T-cell (primary cell): ENCODE measurements around the gene AP1S1. TPM values are rescaled to one million over a fixed set of nuclear protein-coding genes. Genes with fewer than 3 reads are reported as not detected.

Experiments
- ATAC-seq, 4 experiments: fragments of 200-7000 bp in 3 of 4; fragments of 150-1000 bp in 1 of 4; cut with Tn5 transposase; replicated peaks in 1 of 4; 1 replicate in 3 of 4; 2 replicates in 1 of 4; pipeline ENCODE4 v1.10.0; 2021; ENCODE audit warnings: moderate library complexity in 3 of 4, mild to moderate bottlenecking in 2 of 4, moderate number of reproducible peaks in 1 of 4
- CTCF ChIA-PET, 2 donors: fragments of 300-600 bp; sonication (Branson Sonifier 250); formaldehyde crosslinking; loops; one replicate each; lab custom pipeline; 2022; ENCODE audit warnings: antibody characterized with exemption in 2 of 2; lab: Charles Lee
- POLR2A ChIA-PET, 2 donors: fragments of 300-600 bp; sonication (Branson Sonifier 250); formaldehyde crosslinking; loops; one replicate each; lab custom pipeline; 2022; ENCODE audit warnings: antibody characterized with exemption in 2 of 2; lab: Charles Lee
- DNase-seq, 35 experiments: peaks; one replicate each; pipeline versions ENCODE4 v3.0.0 to v3.0.0-alpha.2; 2013 to 2023
- H3K27ac ChIP-seq: one replicate; pipeline ENCODE4 v1.5.1; 2013; ENCODE audit warnings: low read length
- H3K27me3 ChIP-seq, 2 experiments: replicated peaks in 1 of 2; 1 replicate in 1 of 2; 2 replicates in 1 of 2; pipeline versions ENCODE4 v1.6.1 to v1.7.0; 2013; ENCODE audit warnings: low read length in 1 of 2, mixed read lengths in 1 of 2; ENCODE audit not compliant: control insufficient read depth in 2 of 2, insufficient read depth in 2 of 2; ENCODE audit errors: extremely low read depth in 1 of 2
- H3K36me3 ChIP-seq, 2 donors: 1 replicate in 1 of 2; 2 replicates in 1 of 2; pipeline versions ENCODE4 v1.6.1 to v1.7.0; 2013; ENCODE audit warnings: low read length in 1 of 2; ENCODE audit not compliant: control insufficient read depth in 2 of 2, insufficient read depth in 1 of 2; ENCODE audit errors: extremely low read depth in 1 of 2
- H3K4me1 ChIP-seq, 2 experiments: 1 replicate in 1 of 2; 2 replicates in 1 of 2; pipeline versions ENCODE4 v1.6.1 to v1.7.0; 2013; ENCODE audit warnings: low read length in 2 of 2, mixed read lengths in 1 of 2; ENCODE audit not compliant: insufficient read depth in 2 of 2, control insufficient read depth in 1 of 2; ENCODE audit errors: extremely low read depth in 1 of 2
- H3K4me3 ChIP-seq, 2 donors: 1 replicate in 1 of 2; 2 replicates in 1 of 2; pipeline versions ENCODE4 v1.5.1 to v1.7.0; 2013; ENCODE audit warnings: mild to moderate bottlenecking in 2 of 2, low read length in 1 of 2, moderate library complexity in 1 of 2; ENCODE audit not compliant: control insufficient read depth in 1 of 2; ENCODE audit errors: extremely low read depth in 1 of 2
- H3K9me3 ChIP-seq: 2 replicates; pipeline ENCODE4 v1.7.0; 2013
- H3K27ac Mint-ChIP-seq, 2 donors: one replicate each; pipeline ENCODE4 v1.8.0; 2020 to 2021; ENCODE audit warnings: mild to moderate bottlenecking in 2 of 2, mixed read lengths in 2 of 2
- H3K27me3 Mint-ChIP-seq, 2 donors: one replicate each; pipeline ENCODE4 v1.8.0; 2021 to 2022; ENCODE audit warnings: mixed read lengths in 2 of 2
- H3K36me3 Mint-ChIP-seq: one replicate; pipeline ENCODE4 v1.8.0; 2021; ENCODE audit warnings: mixed read lengths
- H3K4me1 Mint-ChIP-seq, 3 donors: one replicate each; pipeline ENCODE4 v1.8.0; 2020 to 2022; ENCODE audit warnings: mixed read lengths in 3 of 3, mild to moderate bottlenecking in 1 of 3
- H3K4me3 Mint-ChIP-seq, 3 donors: one replicate each; pipeline ENCODE4 v1.8.0; 2020 to 2022; ENCODE audit warnings: mild to moderate bottlenecking in 3 of 3, mixed read lengths in 3 of 3, moderate library complexity in 3 of 3
- H3K9me3 Mint-ChIP-seq, 3 donors: one replicate each; pipeline ENCODE4 v1.8.0; 2020 to 2022; ENCODE audit warnings: mixed read lengths in 3 of 3
- WGBS: methylation state at CpG from one replicate; pipeline ENCODE4 v1.1.5; 2013; ENCODE audit warnings: missing lambda C conversion rate; ENCODE audit not compliant: insufficient coverage; 5-methylcytosine and 5-hydroxymethylcytosine counted together
- total RNA-seq, 35 experiments: library from RNA in 6 of 35; stranded (reverse) in 6 of 35; fragments of 120-200 nt in 1 of 35; gene quantifications; one replicate each; pipeline versions ENCODE4 v1.2.1 to v1.2.4 and lab custom pipeline; 2013 to 2026

Gene AP1S1
- total RNA-seq, 5 donors from 2014 or later (not counting 1 experiment from before 2014, with no cell fraction given), result 8.1 to 16.7 (median 14.4) TPM

DNA sequence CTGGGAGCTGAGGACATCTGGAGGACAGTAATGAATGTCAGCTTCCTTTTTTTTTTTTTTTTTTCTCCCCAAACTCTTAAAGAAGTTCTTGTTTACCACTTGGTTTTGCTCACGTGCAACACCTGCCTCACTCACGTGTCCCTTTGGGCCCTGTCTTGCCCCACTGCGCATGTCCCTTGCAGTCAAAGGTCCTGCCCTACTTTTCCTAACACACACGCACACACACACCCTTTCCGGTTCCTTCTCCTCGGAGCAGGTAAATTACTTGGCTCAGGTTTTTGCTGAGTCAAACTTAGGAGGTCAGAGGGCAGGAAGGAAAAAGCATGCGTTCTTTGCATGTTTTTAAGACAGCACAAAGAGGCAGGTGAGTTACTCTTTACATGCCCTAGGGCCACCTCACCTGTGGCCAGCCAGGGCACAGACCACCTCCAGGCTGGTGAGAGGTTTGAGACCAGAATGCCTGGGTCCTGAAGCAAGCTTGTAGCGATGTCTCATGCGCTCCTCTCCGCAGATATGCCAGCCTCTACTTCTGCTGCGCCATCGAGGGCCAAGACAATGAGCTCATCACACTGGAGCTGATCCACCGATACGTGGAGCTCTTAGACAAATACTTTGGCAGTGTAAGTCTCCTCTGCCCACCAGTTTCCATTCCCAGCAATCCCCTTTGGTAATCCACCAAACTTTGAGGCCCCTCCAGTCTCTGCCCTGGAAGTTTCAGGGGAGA, 2.8 kb downstream of the AP1S1 start:
- Histone ChIP-seq H3K36me3 (peaks cover 0 to 9% of the 10 kb centered on the region in 2 donors), H3K27ac (no peak overlapping the region), H3K9me3 (no peaks in the 10 kb centered on the region), H3K4me1 (peaks cover 0 to 20% of the 10 kb centered on the region in 2 experiments), H3K27me3 (peaks cover under 1 to 33% of the 10 kb centered on the region in 2 experiments), H3K4me3 (no peak overlapping the region)
- DNase-seq (no peak), ATAC-seq (no peak)
- no peak overlapping the region for H3K27ac Mint-ChIP-seq
- no peak overlapping the region for H3K4me3 Mint-ChIP-seq
- H3K36me3 Mint-ChIP-seq, result peaks cover 25% of the 10 kb centered on the region
- 98% methylated on average over 8 of the region's 14 CpGs for WGBS
- H3K27me3 Mint-ChIP-seq, result peaks cover 0 to 8% of the 10 kb centered on the region in 2 donors
- no peaks in the 10 kb centered on the region for H3K9me3 Mint-ChIP-seq
- CTCF ChIA-PET, result interaction anchor here (0.5 to 3.0 kb wide), 10 partner anchors 8 to 1235 kb away, joined by 3 to 13 read pairs (median 4); no protein-coding TSS in a partner anchor
- POLR2A ChIA-PET, result interaction anchor here in 1 of 2 donors (0.6 kb wide), 1 partner anchor 61 kb away, joined by 6 read pairs; the partner anchor contains the start of gene ZNHIT1
- peaks cover 12 to 18% (median 17%) of the 10 kb centered on the region in 3 donors for H3K4me1 Mint-ChIP-seq

DNA sequence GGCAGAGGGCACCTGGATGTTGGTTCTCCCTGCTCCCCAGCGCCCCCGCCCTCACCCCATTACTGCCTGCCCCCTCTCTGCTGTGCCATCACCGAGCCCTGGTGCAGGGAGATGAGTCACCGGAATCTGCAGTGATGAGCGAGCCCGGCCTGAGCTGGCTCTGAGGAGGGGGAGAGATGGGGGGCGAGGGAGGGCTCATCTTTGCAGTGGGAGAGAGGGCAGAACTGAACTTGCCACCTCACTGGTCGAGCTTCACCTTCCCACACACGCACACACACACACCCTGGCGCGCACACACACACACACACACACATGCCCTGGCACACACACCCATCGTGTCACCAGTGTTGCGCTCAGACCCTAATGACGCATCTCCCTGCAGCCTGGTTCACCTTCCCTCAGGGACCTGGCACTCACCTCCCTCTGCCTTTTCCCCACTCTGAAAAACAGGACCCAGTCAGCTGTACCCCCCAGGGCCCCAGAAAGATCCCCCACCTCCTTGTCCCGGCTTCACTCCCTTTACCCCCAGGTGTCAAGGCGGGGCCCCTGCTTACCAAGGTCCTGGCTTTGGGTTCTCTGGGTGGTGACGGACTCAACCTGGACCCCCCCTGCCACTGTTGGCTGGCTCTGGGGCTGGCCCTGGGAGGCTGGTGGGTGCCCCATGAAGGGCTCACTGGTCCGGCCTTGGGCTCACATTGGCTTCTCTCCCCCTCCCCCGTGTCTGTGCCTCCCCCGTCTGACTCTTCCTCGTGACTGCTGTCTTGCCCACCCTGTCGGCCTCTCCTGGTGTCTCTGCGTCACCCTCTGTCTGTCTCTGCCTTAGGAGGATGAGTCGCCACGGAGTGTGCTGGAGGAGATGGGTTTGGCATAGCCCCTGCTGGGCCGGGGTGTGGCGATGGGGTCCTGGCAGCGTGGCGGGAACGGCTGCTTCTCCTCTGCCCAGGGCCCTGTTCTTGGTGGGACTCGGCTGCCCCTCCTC, 5.7 kb downstream of the AP1S1 start:
- H3K27ac Mint-ChIP-seq, result no peak overlapping the region
- WGBS, result 83% methylated on average over 18 of the region's 31 CpGs
- no peak overlapping the region for H3K4me3 ChIP-seq
- H3K4me1 ChIP-seq, result peaks cover 5 to 34% of the 10 kb centered on the region in 2 experiments
- CTCF ChIA-PET, result interaction anchor here in 1 of 2 donors (0.6 kb wide), 3 partner anchors 75 to 755 kb away, joined by 3 to 4 read pairs (median 4); no protein-coding TSS in a partner anchor
- peaks cover 2 to 19% of the 10 kb centered on the region in 2 donors for H3K27me3 Mint-ChIP-seq
- no peak overlapping the region for H3K4me3 Mint-ChIP-seq
- peaks cover 25% of the 10 kb centered on the region for H3K36me3 Mint-ChIP-seq
- POLR2A ChIA-PET, result no interaction called here
- no peaks in the 10 kb centered on the region for H3K9me3 Mint-ChIP-seq
- H3K27me3 ChIP-seq, result peaks cover 5 to 54% of the 10 kb centered on the region in 2 experiments
- H3K4me1 Mint-ChIP-seq, result peaks cover 10 to 26% (median 19%) of the 10 kb centered on the region in 3 donors
- no peaks in the 10 kb centered on the region for H3K9me3 ChIP-seq
- no peak overlapping the region for H3K27ac ChIP-seq
- H3K36me3 ChIP-seq, result peaks cover 0 to 9% of the 10 kb centered on the region in 2 donors
- ATAC-seq (no peak), DNase-seq (no peak)

DNA sequence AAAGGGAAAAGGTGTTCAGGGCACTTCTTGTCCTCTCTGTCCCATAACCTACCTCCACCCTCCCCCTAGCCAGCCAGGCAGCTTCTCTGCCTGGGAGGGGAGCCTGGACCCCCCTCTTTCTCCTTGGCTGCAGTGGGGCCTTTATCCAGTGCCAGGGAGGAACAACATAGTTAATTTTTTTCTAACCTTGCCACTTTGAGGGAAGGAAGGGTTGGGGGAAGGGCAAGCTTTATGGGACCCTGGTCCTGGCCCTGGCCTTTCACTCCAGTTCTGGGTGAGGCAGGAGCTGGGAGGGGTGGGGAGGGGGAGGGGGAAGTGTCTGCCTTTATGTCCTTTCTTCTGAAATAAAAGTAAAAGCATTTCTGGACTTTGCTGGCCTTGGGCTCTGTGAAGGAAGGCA, 6.6 kb downstream of the AP1S1 start:
- DNase-seq (no peak), ATAC-seq (no peak)
- H3K9me3 ChIP-seq, result no peaks in the 10 kb centered on the region
- no peak overlapping the region for H3K27ac ChIP-seq
- peaks cover 25% of the 10 kb centered on the region for H3K36me3 Mint-ChIP-seq
- H3K4me1 ChIP-seq, result peaks cover 12 to 36% of the 10 kb centered on the region in 2 experiments
- H3K36me3 ChIP-seq, result peaks cover 0 to 9% of the 10 kb centered on the region in 2 donors
- H3K27me3 ChIP-seq, result peaks cover 6 to 62% of the 10 kb centered on the region in 2 experiments
- peaks cover 11 to 28% (median 19%) of the 10 kb centered on the region in 3 donors for H3K4me1 Mint-ChIP-seq
- no peaks in the 10 kb centered on the region for H3K9me3 Mint-ChIP-seq
- no peak overlapping the region for H3K4me3 ChIP-seq
- CTCF ChIA-PET, result interaction anchor here in 1 of 2 donors (0.6 kb wide), 2 partner anchors 510 to 755 kb away, joined by 4 read pairs; no protein-coding TSS in a partner anchor
- POLR2A ChIA-PET, result no interaction called here
- H3K27ac Mint-ChIP-seq, result no peak overlapping the region
- peaks cover 10 to 28% of the 10 kb centered on the region in 2 donors for H3K27me3 Mint-ChIP-seq
- no peak overlapping the region for H3K4me3 Mint-ChIP-seq

DNA sequence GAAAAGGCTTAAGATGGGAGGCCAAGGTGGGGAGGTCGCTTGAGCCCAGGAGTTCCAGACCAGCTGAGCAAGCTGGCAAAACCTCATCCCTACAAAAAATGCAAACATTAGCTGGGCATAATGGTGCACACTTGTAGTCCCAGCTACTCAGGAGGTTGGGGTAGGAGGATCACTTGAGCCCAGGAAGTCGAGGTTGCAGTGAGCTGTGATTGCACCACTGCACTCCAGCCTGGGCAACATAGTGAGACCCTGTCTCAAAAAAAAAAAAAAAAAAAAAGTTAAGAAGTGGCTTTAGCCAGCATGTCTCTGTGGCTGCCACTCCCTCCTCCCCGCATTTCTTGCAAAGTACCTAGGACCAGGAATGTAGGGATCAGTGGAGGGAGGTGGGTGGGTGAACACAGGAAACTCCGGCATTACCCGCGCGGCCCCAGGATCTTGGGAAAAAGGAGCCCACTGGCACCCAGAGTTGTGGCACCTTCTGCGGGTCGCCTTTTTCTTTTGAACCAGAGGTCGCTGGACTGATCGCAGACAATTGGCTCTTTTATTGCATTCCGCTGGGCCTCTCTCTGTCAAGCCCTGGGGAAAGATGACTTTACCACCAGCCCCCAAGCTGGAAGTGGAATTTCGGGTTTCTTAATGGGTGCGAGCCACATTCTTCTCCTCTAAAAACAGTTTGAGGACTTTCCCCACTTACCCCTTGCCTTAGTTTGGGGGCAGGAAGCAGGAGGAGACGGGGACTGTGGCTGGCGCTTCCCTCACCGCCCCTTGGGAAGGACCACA, 7.6 kb downstream of the AP1S1 start:
- POLR2A ChIA-PET, result no interaction called here

DNA sequence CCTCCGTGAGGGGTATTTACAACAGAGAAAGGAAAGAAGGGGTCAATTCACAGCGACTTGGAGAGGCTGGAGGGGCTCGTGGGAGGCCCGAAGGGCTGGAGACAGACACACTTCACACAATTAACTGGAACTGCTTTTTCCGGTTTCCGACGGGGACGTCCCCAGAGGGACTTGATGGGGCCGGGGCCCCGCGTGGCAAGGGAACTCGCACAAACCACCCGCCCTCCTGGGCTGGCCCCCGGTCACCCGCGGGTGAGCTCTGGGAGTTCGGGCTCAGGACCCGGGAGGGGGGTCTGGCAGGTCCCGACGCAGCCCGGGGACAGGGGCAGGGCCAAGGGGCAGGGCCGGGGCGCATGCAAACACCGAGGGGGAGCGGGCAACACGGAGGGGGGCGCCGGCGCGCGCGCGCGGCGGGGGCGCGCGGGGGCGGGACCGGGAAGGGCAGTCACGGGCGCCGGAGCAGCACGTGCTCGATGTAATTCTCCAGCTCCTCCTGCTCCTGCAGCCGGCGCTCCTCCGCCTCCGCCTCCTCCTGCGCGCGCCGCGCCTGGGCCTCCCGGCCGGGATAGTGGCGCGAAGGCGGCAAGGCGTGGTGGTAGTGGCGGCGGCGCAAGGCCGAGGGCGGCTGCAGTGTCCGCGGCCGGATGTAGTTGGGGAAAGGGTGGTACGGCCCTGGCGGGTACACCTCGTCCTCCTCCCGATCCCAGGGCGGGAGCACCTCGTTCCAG, 8.4 kb downstream of the AP1S1 start:
- CTCF ChIA-PET, result interaction anchor here (0.6 to 0.8 kb wide), 2 partner anchors 9 to 1245 kb away, joined by 3 to 4 read pairs; partner anchors contain the start of gene AP1S1 (in 1 of the 2)

More for the DNA sequence above, 7.6 kb downstream of the AP1S1 start:
- peaks cover 0 to 6% of the 10 kb centered on the region in 2 donors for H3K36me3 ChIP-seq
- Mint-ChIP-seq H3K36me3 (peaks cover 25% of the 10 kb centered on the region), H3K27me3 (peaks cover 16 to 35% of the 10 kb centered on the region in 2 donors), H3K4me3 (peak overlapping the region; percentile 67 to 86 (median 72)), H3K9me3 (no peaks in the 10 kb centered on the region), H3K4me1 (peaks cover 19 to 32% (median 25%) of the 10 kb centered on the region in 3 donors), H3K27ac (no peak overlapping the region)
- no peaks in the 10 kb centered on the region for H3K9me3 ChIP-seq
- 90% methylated on average over 10 of the region's 17 CpGs for WGBS
- H3K27ac ChIP-seq, result no peak overlapping the region
- ATAC-seq (no peak), DNase-seq (no peak)
- peak overlapping the region in 1 of 2 donors; percentile 10 for H3K4me3 ChIP-seq
- CTCF ChIA-PET, result interaction anchor here in 1 of 2 donors (0.6 to 0.7 kb wide), 2 partner anchors 1214 to 1290 kb away, joined by 4 to 6 read pairs; no protein-coding TSS in a partner anchor
- H3K4me1 ChIP-seq, result peaks cover 14 to 46% of the 10 kb centered on the region in 2 experiments
- H3K27me3 ChIP-seq, result peaks cover 6 to 71% of the 10 kb centered on the region in 2 experiments

More for the DNA sequence above, 8.4 kb downstream of the AP1S1 start:
- peaks cover 25 to 43% of the 10 kb centered on the region in 2 donors for H3K27me3 Mint-ChIP-seq
- H3K4me3 Mint-ChIP-seq, result peak overlapping the region; percentile 67 to 86 (median 72)
- no peak for ATAC-seq
- Histone ChIP-seq H3K27me3 (peaks cover 9 to 80% of the 10 kb centered on the region in 2 experiments), H3K4me3 (peak overlapping the region in 1 of 2 donors; percentile 44), H3K36me3 (peaks cover 0 to 5% of the 10 kb centered on the region in 2 donors), H3K4me1 (peaks cover 16 to 52% of the 10 kb centered on the region in 2 experiments), H3K9me3 (no peaks in the 10 kb centered on the region), H3K27ac (no peak overlapping the region)
- peaks cover 22% of the 10 kb centered on the region for H3K36me3 Mint-ChIP-seq
- H3K27ac Mint-ChIP-seq, result no peak overlapping the region
- H3K4me1 Mint-ChIP-seq, result peaks cover 28 to 40% (median 28%) of the 10 kb centered on the region in 3 donors
- POLR2A ChIA-PET, result no interaction called here
- peak in 1 of 35 experiments; percentile 4 for DNase-seq
- WGBS, result 1% methylated on average over 63 of the region's 74 CpGs
- H3K9me3 Mint-ChIP-seq, result no peaks in the 10 kb centered on the region
